ENCODE data around the gene SMCO4.

DNA sequence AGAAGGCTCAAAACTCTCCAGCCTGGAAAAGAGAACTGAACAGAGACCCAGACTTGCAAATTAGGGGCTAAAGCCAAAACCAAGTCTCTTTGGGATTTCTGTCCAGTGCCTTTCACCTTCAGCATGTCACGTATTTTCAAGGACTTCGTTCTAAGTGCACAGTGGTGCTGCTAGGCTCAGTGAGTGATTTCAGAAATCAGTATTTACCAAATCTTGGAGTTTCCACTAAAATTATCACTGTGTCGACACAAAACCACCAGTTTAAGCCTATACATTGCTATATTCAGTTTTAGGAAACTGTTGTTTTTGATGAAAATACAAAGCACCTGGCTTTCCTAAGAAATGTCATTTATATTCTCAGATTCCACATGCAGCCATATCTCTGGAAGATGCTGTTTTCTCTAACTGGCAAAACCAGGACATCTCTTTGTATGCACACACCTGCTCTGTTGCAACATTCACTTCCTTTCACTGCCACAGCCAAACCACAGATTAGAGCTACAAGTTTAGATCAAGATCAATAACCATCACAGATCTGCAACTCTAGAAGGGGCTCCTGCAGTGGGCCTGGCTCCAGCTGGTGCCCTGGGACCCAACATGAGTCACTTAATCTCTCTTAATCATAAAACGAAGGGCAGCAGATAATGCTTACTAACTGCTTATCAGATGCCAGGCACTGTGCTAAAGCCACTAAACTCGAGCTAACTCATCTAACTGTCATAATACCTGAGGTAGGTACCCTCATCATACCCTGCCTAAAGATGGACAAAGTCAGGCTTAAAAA, 22.3 kb downstream of the SMCO4 start:
- TF ChIP-seq, protein P1, sequence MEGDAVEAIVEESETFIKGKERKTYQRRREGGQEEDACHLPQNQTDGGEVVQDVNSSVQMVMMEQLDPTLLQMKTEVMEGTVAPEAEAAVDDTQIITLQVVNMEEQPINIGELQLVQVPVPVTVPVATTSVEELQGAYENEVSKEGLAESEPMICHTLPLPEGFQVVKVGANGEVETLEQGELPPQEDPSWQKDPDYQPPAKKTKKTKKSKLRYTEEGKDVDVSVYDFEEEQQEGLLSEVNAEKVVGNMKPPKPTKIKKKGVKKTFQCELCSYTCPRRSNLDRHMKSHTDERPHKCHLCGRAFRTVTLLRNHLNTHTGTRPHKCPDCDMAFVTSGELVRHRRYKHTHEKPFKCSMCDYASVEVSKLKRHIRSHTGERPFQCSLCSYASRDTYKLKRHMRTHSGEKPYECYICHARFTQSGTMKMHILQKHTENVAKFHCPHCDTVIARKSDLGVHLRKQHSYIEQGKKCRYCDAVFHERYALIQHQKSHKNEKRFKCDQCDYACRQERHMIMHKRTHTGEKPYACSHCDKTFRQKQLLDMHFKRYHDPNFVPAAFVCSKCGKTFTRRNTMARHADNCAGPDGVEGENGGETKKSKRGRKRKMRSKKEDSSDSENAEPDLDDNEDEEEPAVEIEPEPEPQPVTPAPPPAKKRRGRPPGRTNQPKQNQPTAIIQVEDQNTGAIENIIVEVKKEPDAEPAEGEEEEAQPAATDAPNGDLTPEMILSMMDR (IDR thresholded peaks at IDR 0.05; ENCODE audit: low read length): no peak
- TF ChIP-seq EZH2 (IDR thresholded peaks at IDR 0.05; ENCODE audit: borderline replicate concordance, low read length): no peak

Measured in OCI-LY1 (cell line).